GM21619 (cell line): ENCODE data around the gene CBX7.

Experiments used
- ATAC-seq: cut with Tn5 transposase; IDR thresholded peaks from one replicate; pipeline ENCODE4 v1.9.1; 2021; ENCODE audit not compliant: unreplicated experiment

CBX7 gene

GRCh38 chr22:39128508-39128907 lies 24.0 kb downstream of the CBX7 start:
- ATAC-seq, result no peak

DNA sequence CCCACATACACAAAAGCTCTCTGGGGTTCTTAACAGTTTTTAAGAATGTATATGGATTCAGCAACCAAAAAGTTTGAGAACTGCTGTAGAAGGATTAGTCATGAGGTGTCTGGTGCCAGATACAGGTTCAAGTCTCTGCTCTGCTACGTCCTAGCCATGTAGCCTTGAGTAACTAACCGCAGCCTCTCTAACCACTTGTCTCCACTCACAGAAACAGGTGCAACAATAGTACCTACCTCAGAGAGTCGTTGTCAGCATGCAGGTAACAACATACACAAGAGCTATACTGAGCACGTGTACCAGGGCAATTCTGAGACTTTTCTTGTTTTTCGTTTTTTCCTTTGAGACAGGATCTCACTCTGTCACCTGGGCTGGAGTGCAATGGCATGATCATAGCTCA lies 26.9 kb downstream of the CBX7 start:
- ATAC-seq, result no peak

GRCh38 chr22:39123751-39124581 lies 28.5 kb downstream of the CBX7 start:
- no peak for ATAC-seq

DNA sequence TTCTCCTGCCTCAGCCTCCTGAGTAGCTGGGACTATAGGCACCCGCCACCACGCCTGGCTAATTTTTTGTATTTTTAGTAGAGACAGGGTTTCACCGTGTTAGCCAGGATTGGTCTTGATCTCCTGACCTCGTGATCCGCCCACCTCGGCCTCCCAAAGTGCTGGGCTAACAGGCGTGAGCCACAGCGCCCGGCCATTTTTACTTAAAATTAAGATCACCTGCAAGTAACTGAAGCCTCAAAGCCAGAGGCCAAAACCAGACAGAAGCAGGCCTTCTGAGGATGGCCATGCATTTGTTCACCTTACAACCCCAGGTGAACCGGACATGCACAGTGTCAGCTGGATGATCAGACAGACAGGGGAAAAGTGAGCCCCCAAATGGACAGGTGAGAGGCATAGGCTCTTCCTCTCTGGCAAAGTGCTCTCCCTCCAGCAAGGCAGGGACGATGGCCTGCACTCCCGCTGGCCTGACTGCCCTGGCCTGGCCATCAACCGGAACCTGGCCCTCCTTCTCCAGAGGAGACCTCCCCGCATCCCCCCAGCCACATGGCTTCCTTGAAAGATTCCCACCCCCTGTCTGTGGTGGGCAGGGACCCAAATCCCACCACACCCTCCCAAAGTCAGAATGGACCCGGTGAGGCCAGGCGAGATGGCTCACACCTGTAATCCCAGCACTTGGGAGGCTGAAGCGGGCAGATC lies 29.6 kb downstream of the CBX7 start:
- no peak for ATAC-seq

- no peak for ATAC-seq
Measured at GRCh38 chr22:39120983-39121382, 31.5 kb downstream of the CBX7 start.

- no peak for ATAC-seq
Measured at GRCh38 chr22:39117585-39118191, 34.8 kb downstream of the CBX7 start.

GRCh38 chr22:39115977-39116621 lies 36.4 kb downstream of the CBX7 start:
- ATAC-seq, result no peak

DNA sequence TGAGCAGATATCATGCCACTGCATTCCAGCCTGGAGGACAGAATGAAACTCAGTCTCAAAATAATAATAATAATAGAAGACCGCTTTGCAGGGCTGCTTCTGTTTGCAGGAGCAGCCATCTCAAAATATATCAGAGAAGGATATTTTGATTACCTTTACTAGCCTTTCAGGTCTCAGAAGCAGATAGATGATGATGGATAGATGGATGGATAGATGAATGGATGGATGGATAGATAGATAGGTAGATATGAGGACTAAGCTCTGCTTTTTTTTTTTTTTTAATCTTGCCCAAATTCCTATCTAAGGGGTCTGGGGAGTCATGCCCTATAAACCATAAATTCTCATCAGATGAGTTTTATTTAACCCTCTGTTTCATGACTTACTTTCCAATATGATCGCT lies 36.9 kb downstream of the CBX7 start:
- no peak for ATAC-seq

DNA sequence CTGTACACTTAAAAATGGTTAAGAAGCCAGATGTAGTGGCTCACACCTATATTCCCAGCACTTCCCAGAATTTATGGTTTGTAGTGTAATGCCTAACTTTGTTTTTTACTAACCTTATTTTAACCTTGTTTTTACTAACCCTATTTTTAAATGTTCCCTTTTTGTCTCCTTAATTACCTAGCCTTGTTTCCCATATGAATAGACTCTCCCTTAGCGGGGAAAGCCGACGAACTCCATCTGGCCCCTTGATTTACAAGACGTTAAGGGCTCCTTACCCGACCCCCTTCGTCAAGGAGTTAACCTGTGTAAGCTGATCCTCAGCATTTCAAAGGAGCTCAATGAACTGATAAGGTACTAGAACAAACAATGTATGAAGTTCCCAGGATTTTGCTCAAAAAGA lies 38.4 kb downstream of the CBX7 start:
- no peak for ATAC-seq

GRCh38 chr22:39110631-39111561 lies 41.6 kb downstream of the CBX7 start:
- no peak for ATAC-seq

DNA sequence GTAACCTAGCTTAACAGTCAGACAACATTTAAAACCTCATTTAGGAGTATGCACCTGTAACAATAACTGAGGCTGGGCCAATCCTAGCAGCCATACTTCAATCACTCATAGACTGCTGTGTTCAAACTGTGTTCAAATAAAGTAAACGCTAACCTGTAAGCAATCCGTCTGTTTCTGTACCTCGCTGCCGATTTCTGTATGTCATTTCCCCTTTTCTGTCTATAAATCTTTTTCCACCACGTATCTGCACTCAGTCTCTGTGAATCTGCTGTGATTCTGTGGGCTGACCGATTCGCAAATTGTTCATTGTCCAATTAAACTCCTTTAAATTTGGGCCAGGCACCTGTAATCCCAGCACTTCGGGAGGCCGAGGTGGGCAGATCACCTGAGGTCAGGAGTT lies 43.1 kb downstream of the CBX7 start:
- no peak for ATAC-seq

DNA sequence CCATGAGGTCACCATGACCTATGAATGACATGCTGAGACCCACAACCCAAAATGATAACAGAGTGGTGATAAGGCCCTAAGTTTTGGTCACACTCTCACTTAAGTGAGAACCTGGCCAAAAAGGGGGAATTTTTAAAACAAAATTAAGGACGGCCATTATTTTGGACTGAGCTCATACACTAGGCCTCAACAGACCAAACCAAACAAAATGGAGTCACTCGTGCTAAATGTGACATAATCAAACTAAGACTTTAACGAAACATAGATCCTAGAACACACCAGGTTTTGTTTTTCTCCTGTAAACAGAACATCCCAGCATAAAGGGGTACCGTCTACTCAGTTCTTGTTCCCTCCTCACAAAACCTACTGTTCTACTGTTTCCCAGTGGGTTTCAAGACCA lies 44.0 kb downstream of the CBX7 start:
- ATAC-seq, result no peak

DNA sequence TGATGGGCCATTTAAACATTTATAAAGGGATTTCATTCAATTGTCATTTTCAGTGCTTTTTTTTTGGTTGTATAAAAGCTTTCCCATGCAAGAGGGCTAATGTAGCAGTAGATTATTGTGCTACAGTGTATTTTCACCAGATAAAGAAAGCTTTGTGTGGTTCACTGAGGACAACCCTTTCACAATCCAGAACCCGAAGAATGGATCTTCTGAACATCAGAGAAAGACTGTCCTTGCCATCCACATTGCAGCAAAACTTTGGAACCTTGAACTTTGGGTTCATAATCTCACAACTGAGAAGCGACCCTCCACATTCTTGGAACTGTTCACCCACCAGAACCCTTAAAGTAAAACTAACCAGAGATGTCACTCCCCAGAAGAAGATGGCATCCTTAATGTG lies 46.2 kb downstream of the CBX7 start:
- ATAC-seq, result no peak

GRCh38 chr22:39103431-39103830 lies 49.0 kb downstream of the CBX7 start:
- ATAC-seq, result no peak

- ATAC-seq, result no peak
Measured at GRCh38 chr22:39101226-39101625, 51.3 kb downstream of the CBX7 start.

DNA sequence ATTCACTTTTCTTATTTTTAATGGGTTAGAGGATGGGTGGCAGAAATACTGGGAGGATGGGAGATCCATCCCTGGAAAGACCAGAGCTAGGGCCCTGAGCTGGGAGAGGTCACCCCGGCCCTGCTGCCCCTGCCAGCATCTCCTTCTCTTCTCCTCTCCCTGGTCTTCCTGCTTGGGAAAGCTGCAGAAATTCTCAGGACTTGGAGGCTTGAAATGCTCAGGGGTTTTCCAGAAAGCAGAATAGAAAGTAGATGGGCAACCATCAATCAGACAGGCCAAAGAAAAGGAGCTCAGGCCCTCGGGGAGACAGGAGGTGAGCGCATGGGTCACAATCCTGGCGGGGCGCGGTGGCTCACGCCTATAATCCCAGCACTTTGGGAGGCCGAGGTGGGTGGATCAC lies 53.9 kb downstream of the CBX7 start:
- ATAC-seq, result no peak

- ATAC-seq, result no peak
Measured at GRCh38 chr22:39098026-39098425, 54.5 kb downstream of the CBX7 start.

- ATAC-seq, result no peak
Measured at GRCh38 chr22:39097098-39098020, 55.1 kb downstream of the CBX7 start, which contains the start of gene APOBEC3H. APOBEC3H (plus strand) TSS chr22:39097244; CDS start chr22:39100279, 3,035 bp downstream.

DNA sequence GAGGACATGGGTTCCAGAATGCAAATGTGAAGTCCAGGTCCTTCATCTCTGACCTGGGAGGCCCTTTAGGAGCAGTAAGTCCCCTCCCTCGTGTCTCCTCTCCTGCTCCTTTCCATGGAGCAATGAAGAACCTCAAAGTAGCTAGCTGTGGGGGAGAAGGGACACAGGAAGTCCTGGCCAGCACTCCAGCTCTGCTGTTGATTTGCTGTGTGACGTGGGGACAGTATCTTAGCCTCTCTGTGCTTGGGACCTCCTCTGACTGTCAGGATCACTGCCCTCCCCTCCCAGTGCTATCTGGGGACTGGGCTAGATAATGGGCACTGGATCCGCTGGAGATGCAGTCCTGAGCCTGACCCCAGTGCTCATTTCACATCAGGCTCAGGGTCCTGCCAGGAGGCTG lies 56.5 kb downstream of the CBX7 start:
- no peak for ATAC-seq
